HEK293 (cell line): ENCODE data around the gene SARS1.

ENCODE experiments used
- CTCF ChIA-PET: fragments of 350-600 bp; formaldehyde crosslinking; extraction: SDS; loops from one replicate; lab custom pipeline; 2021; ENCODE audit warnings: antibody characterized with exemption; lab: Yijun Ruan, JAX
- POLR2A ChIA-PET: fragments of 300-600 bp; formaldehyde crosslinking; extraction: SDS; loops from one replicate; lab custom pipeline; 2020; ENCODE audit warnings: antibody characterized with exemption, inconsistent platforms; lab: Yijun Ruan, JAX
- H3K27ac ChIP-seq: fragments of 200-500 bp; sonication (Bioruptor generic); 2 replicates; pipeline ENCODE4 v1.5.1; 2014; ENCODE audit warnings: low read depth, low read length, control low read depth, inconsistent platforms; ENCODE audit errors: extremely low read depth
- H3K36me3 ChIP-seq, 2 experiments: fragments of 200-500 bp in 1 of 2; sonication (Bioruptor generic) in 1 of 2; 1 replicate in 1 of 2; 2 replicates in 1 of 2; pipeline ENCODE4 v1.5.1; 2014 to 2017; ENCODE audit warnings: inconsistent platforms in 2 of 2, low read length in 2 of 2; ENCODE audit not compliant: control insufficient read depth in 2 of 2, insufficient read depth in 1 of 2
- H3K4me1 ChIP-seq: fragments of 200-500 bp; sonication (Bioruptor generic); 2 replicates; pipeline ENCODE4 v1.5.1; 2014; ENCODE audit warnings: mild to moderate bottlenecking, low read length, inconsistent platforms; ENCODE audit not compliant: control insufficient read depth, insufficient read depth
- H3K4me3 ChIP-seq: 2 replicates; pipeline ENCODE4 v1.5.1; 2011; ENCODE audit warnings: low read depth, mild to moderate bottlenecking, control low read depth, low read length, moderate library complexity
- H3K9me3 ChIP-seq: fragments of 200-500 bp; sonication (Bioruptor generic); 2 replicates; pipeline ENCODE4 v1.5.1; 2014; ENCODE audit warnings: low read depth, low read length, inconsistent platforms; ENCODE audit not compliant: control insufficient read depth, insufficient read depth
- GLI4 ChIP-seq: fragments of 450-650 bp; formaldehyde crosslinking; IDR thresholded peaks from 2 replicates; pipeline ENCODE4 v1.5.1; 2016; ENCODE audit warnings: missing biosample characterization, missing genetic modification characterization
- HOXD13 ChIP-seq: sonication (generic); formaldehyde crosslinking; IDR thresholded peaks from 2 replicates; pipeline ENCODE4 v1.8.0; 2022; ENCODE audit warnings: missing genetic modification reagents, borderline replicate concordance
- KLF1 ChIP-seq: fragments of 450-650 bp; formaldehyde crosslinking; IDR thresholded peaks from 2 replicates; pipeline ENCODE4 v1.5.1; 2016; ENCODE audit warnings: missing biosample characterization, missing genetic modification characterization
- KLF10 ChIP-seq: fragments of 450-650 bp; IDR thresholded peaks from 2 replicates; pipeline ENCODE4 v1.5.1; 2018; ENCODE audit warnings: missing biosample characterization, mild to moderate bottlenecking, missing genetic modification characterization
- KLF17 ChIP-seq: fragments of 450-650 bp; formaldehyde crosslinking; IDR thresholded peaks from 2 replicates; pipeline ENCODE4 v1.5.1; 2016; ENCODE audit warnings: missing biosample characterization, missing genetic modification characterization
- KLF8 ChIP-seq: fragments of 450-650 bp; formaldehyde crosslinking; IDR thresholded peaks from 2 replicates; pipeline ENCODE4 v1.5.1; 2016; ENCODE audit warnings: missing biosample characterization, missing genetic modification characterization
- MEIS1 ChIP-seq: sonication (generic); formaldehyde crosslinking; IDR thresholded peaks from 2 replicates; pipeline ENCODE4 v1.8.1; 2022; ENCODE audit warnings: missing genetic modification reagents, mild to moderate bottlenecking, borderline replicate concordance
- PATZ1 ChIP-seq: fragments of 450-650 bp; formaldehyde crosslinking; IDR thresholded peaks from 2 replicates; pipeline ENCODE4 v1.5.1; 2016; ENCODE audit warnings: missing biosample characterization, missing genetic modification characterization
- SP3 ChIP-seq: fragments of 450-650 bp; formaldehyde crosslinking; IDR thresholded peaks from 2 replicates; pipeline ENCODE4 v1.5.1; 2016; ENCODE audit warnings: missing biosample characterization, missing genetic modification characterization
- ZBTB21 ChIP-seq: fragments of 450-650 bp; formaldehyde crosslinking; IDR thresholded peaks from 2 replicates; pipeline ENCODE4 v1.5.1; 2017; ENCODE audit warnings: missing biosample characterization, missing genetic modification characterization
- ZFP41 ChIP-seq: fragments of 450-650 bp; formaldehyde crosslinking; IDR thresholded peaks from 2 replicates; pipeline ENCODE4 v1.5.1; 2016; ENCODE audit warnings: missing biosample characterization, missing genetic modification characterization, borderline replicate concordance
- ZNF10 ChIP-seq: fragments of 450-650 bp; formaldehyde crosslinking; IDR thresholded peaks from 2 replicates; pipeline ENCODE4 v1.5.1; 2017; ENCODE audit warnings: missing biosample characterization, missing genetic modification characterization
- ZNF169 ChIP-seq: fragments of 450-650 bp; formaldehyde crosslinking; IDR thresholded peaks from 2 replicates; pipeline ENCODE4 v1.5.1; 2016; ENCODE audit warnings: missing biosample characterization, missing genetic modification characterization
- ZNF175 ChIP-seq: fragments of 450-650 bp; formaldehyde crosslinking; IDR thresholded peaks from 2 replicates; pipeline ENCODE4 v1.5.1; 2016; ENCODE audit warnings: missing biosample characterization, missing genetic modification characterization
- ZNF19 ChIP-seq: fragments of 450-650 bp; formaldehyde crosslinking; IDR thresholded peaks from 2 replicates; pipeline ENCODE4; 2016; ENCODE audit warnings: missing biosample characterization, missing genetic modification characterization, low read depth
- ZNF274 ChIP-seq, 2 experiments: fragments of 200-500 bp in 1 of 2; fragments of 450-650 bp in 1 of 2; sonication (Bioruptor generic) in 1 of 2; formaldehyde crosslinking in 1 of 2; IDR thresholded peaks; 2 replicates each; pipeline versions ENCODE4 v1.5.1 to v1.6.1; 2014 to 2016; ENCODE audit warnings: borderline replicate concordance in 1 of 2, inconsistent platforms in 1 of 2, low read length in 1 of 2, missing biosample characterization in 1 of 2, missing genetic modification characterization in 1 of 2
- ZNF302 ChIP-seq: fragments of 450-650 bp; formaldehyde crosslinking; IDR thresholded peaks from 2 replicates; pipeline ENCODE4 v1.5.1; 2016; ENCODE audit warnings: missing biosample characterization, missing genetic modification characterization, low read depth
- ZNF354C ChIP-seq: fragments of 450-650 bp; formaldehyde crosslinking; IDR thresholded peaks from 2 replicates; pipeline ENCODE4 v1.5.1; 2016; ENCODE audit warnings: missing biosample characterization, missing genetic modification characterization, low read depth, borderline replicate concordance
- ZNF404 ChIP-seq: fragments of 450-650 bp; formaldehyde crosslinking; IDR thresholded peaks from 2 replicates; pipeline ENCODE4 v1.5.1; 2017; ENCODE audit warnings: missing biosample characterization, missing genetic modification characterization
- ZNF530 ChIP-seq: fragments of 450-650 bp; formaldehyde crosslinking; IDR thresholded peaks from 2 replicates; pipeline ENCODE4 v1.5.1; 2016; ENCODE audit warnings: low read depth, missing biosample characterization, missing genetic modification characterization
- ZNF639 ChIP-seq: fragments of 450-650 bp; formaldehyde crosslinking; IDR thresholded peaks from 2 replicates; pipeline ENCODE4 v1.5.1; 2016; ENCODE audit warnings: missing biosample characterization, missing genetic modification characterization
- ZNF660 ChIP-seq: fragments of 450-650 bp; IDR thresholded peaks from 2 replicates; pipeline ENCODE4 v1.5.1; 2018; ENCODE audit warnings: missing biosample characterization, mild to moderate bottlenecking, missing genetic modification characterization
- ZNF704 ChIP-seq: fragments of 450-650 bp; formaldehyde crosslinking; IDR thresholded peaks from 2 replicates; pipeline ENCODE4 v1.5.1; 2016; ENCODE audit warnings: missing biosample characterization, missing genetic modification characterization
- ZNF747 ChIP-seq: fragments of 450-650 bp; formaldehyde crosslinking; IDR thresholded peaks from 2 replicates; pipeline ENCODE4 v1.5.1; 2016; ENCODE audit warnings: missing biosample characterization, missing genetic modification characterization
- ZNF830 ChIP-seq: fragments of 450-650 bp; IDR thresholded peaks from 2 replicates; pipeline ENCODE4 v1.5.0; 2018; ENCODE audit warnings: missing biosample characterization, missing genetic modification characterization, low read depth, mild to moderate bottlenecking, moderate library complexity
- ZSCAN16 ChIP-seq: fragments of 450-650 bp; formaldehyde crosslinking; IDR thresholded peaks from 2 replicates; pipeline ENCODE4 v1.5.1; 2016; ENCODE audit warnings: missing biosample characterization, missing genetic modification characterization
- TF ChIP-seq, protein P1 (sequence below): fragments of 450-650 bp; formaldehyde crosslinking; IDR thresholded peaks from 2 replicates; pipeline ENCODE4 v1.5.1; 2016; ENCODE audit warnings: missing biosample characterization, missing genetic modification characterization

The SARS1 gene

DNA sequence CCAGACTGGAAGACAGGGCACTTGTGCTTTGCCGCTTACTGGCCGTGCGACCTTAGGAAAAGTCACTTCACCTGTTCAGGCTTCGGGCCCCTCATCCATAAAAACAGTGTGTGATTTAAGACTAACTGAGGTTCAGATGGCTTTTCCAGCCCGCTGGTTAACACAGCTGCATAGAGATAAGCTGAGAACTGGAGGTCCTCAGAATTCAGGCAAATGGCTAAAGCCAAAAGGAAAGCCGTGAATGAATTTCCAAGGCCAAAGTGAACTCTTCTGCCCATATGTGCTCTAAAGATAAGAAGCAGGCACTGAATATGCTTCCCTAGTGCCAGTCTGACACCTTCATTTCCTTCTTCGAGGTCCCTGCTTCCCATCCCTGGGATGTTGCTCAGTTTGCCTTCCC lies 23.5 kb upstream of the SARS1 start (continued):
- TF ChIP-seq MEIS1 (CRISPR knock-in tag) (no peak), ZNF830 (tag by site-specific recombination) (no peak), ZNF404 (no peak), ZNF175 (tag by site-specific recombination) (no peak), ZNF354C (tag by site-specific recombination) (no peak), ZNF302 (tag by site-specific recombination) (no peak)

DNA sequence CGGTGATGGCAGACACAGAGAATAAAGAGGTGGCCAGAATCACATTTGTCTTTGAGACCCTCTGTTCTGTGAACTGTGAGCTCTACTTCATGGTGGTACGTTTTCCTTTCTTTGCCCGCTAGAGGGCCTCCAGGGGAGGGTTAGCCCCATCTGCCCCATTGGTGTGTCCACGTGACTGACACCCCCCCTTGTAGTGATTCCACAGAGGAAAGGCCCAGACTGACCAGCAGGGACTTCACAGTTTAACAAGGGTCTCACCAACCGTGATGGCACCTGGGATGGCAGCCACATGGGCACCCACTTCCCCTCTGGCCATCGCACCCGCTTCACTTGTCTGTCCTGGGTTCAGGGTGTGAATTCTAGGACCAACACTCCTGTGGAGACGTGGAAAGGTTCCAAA lies 22.3 kb upstream of the SARS1 start:
- no peak for TF ChIP-seq ZNF302 (tag by site-specific recombination)
- TF ChIP-seq ZBTB21 (tag by site-specific recombination), result no peak
- no peak for TF ChIP-seq ZNF19
- TF ChIP-seq KLF1 (tag by site-specific recombination), result no peak
- TF ChIP-seq SP3 (tag by site-specific recombination), result no peak
- TF ChIP-seq HOXD13, result no peak
- TF ChIP-seq ZSCAN16 (tag by site-specific recombination), result no peak
- TF ChIP-seq ZNF274 (IDR thresholded peaks at IDR 0.05; ENCODE audit: low read length), result no peak
- TF ChIP-seq ZNF274 (tag by site-specific recombination; IDR thresholded peaks at IDR 0.05; ENCODE audit: borderline replicate concordance), result no peak
- no peak for TF ChIP-seq KLF8 (tag by site-specific recombination)
- TF ChIP-seq ZFP41 (tag by site-specific recombination), result no peak
- TF ChIP-seq PATZ1 (tag by site-specific recombination), result no peak
- TF ChIP-seq KLF10, result no peak
- no peak for TF ChIP-seq ZNF530
- TF ChIP-seq ZNF639 (tag by site-specific recombination), result no peak

DNA sequence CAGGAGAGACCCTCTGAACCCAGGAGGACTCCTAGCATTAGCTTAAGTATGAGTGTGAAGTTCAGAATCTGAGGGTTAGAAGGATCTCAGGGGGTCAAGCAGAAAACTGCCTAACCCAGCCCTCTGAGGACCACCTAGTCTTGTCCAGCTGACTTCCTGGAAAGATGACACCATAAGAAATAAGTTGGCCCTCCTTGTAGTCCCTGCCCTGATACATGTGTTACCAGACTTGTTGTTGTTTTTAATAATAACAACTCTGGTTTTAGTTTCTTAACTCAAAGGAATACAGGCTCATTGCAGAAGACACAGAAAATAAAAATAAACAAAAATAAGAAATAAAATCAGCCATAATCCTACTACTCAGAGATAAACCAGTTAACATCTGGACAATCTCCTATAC lies 21.8 kb upstream of the SARS1 start:
- Histone ChIP-seq H3K9me3 (no peaks in the 10 kb centered on the region), H3K36me3 (no peaks in the 10 kb centered on the region), H3K27ac (no peak overlapping the region), H3K4me1 (no peaks in the 10 kb centered on the region), H3K4me3 (no peak overlapping the region)
- ChIA-PET POLR2A (no interaction called here), CTCF (interaction anchor here (0.7 to 1.2 kb wide), 2 partner anchors 23 to 40 kb away, joined by 3 read pairs; no protein-coding TSS in a partner anchor)
- TF ChIP-seq, protein P1, sequence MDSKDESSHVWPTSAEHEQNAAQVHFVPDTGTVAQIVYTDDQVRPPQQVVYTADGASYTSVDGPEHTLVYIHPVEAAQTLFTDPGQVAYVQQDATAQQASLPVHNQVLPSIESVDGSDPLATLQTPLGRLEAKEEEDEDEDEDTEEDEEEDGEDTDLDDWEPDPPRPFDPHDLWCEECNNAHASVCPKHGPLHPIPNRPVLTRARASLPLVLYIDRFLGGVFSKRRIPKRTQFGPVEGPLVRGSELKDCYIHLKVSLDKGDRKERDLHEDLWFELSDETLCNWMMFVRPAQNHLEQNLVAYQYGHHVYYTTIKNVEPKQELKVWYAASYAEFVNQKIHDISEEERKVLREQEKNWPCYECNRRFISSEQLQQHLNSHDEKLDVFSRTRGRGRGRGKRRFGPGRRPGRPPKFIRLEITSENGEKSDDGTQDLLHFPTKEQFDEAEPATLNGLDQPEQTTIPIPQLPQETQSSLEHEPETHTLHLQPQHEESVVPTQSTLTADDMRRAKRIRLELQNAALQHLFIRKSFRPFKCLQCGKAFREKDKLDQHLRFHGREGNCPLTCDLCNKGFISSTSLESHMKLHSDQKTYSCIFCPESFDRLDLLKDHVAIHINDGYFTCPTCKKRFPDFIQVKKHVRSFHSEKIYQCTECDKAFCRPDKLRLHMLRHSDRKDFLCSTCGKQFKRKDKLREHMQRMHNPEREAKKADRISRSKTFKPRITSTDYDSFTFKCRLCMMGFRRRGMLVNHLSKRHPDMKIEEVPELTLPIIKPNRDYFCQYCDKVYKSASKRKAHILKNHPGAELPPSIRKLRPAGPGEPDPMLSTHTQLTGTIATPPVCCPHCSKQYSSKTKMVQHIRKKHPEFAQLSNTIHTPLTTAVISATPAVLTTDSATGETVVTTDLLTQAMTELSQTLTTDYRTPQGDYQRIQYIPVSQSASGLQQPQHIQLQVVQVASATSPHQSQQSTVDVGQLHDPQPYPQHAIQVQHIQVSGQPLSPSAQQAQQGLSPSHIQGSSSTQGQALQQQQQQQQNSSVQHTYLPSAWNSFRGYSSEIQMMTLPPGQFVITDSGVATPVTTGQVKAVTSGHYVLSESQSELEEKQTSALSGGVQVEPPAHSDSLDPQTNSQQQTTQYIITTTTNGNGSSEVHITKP (tag by site-specific recombination), result no peak
- TF ChIP-seq ZNF704 (no peak), MEIS1 (CRISPR knock-in tag) (no peak), ZNF169 (tag by site-specific recombination) (no peak), ZNF660 (tag by site-specific recombination) (no peak), ZNF10 (tag by site-specific recombination) (no peak), GLI4 (tag by site-specific recombination) (no peak), KLF17 (tag by site-specific recombination) (no peak), ZNF747 (tag by site-specific recombination) (no peak)

More for the DNA sequence above, 22.3 kb upstream of the SARS1 start:
- Histone ChIP-seq H3K36me3 (no peaks in the 10 kb centered on the region), H3K27ac (no peak overlapping the region), H3K4me3 (no peak overlapping the region), H3K9me3 (no peaks in the 10 kb centered on the region), H3K4me1 (no peaks in the 10 kb centered on the region)
- ChIA-PET CTCF (interaction anchor here (1.2 kb wide), 1 partner anchor 23 kb away, joined by 3 read pairs; no protein-coding TSS in a partner anchor), POLR2A (no interaction called here)
